GM18873 (cell line): ENCODE results near the gene APC2.

Experiments used
- ATAC-seq: cut with Tn5 transposase; IDR thresholded peaks from one replicate; pipeline ENCODE4 v1.9.1; 2021; ENCODE audit warnings: mild to moderate bottlenecking, moderate library complexity, moderate number of reproducible peaks; ENCODE audit not compliant: unreplicated experiment, low FRiP score

Gene APC2

GRCh38 chr19:1446713-1447481 is 3.0 kb upstream of the APC2 start:
- ATAC-seq = no peak

- no peak for ATAC-seq
Measured at GRCh38 chr19:1447504-1447903, 2.4 kb upstream of the APC2 start.

GRCh38 chr19:1447944-1448343 is 2.0 kb upstream of the APC2 start:
- no peak for ATAC-seq

- no peak for ATAC-seq
Measured at GRCh38 chr19:1450735-1451731, 1.1 kb downstream of the APC2 start.

GRCh38 chr19:1451916-1452801 is 2.2 kb downstream of the APC2 start:
- ATAC-seq = no peak

GRCh38 chr19:1452802-1453524 is 3.0 kb downstream of the APC2 start:
- ATAC-seq = no peak

GRCh38 chr19:1453525-1454364 is 3.8 kb downstream of the APC2 start:
- ATAC-seq = no peak

GRCh38 chr19:1455002-1455335 is 5.0 kb downstream of the APC2 start:
- ATAC-seq = no peak

- ATAC-seq = no peak
Measured at GRCh38 chr19:1455336-1456120, 5.6 kb downstream of the APC2 start.

- ATAC-seq = no peak
Measured at GRCh38 chr19:1456121-1456900, 6.4 kb downstream of the APC2 start.

- ATAC-seq = no peak
Measured at GRCh38 chr19:1457031-1457739, 7.3 kb downstream of the APC2 start.

- no peak for ATAC-seq
Measured at GRCh38 chr19:1457892-1458291, 8.0 kb downstream of the APC2 start.

- no peak for ATAC-seq
Measured at GRCh38 chr19:1459479-1459878, 9.6 kb downstream of the APC2 start.

GRCh38 chr19:1460033-1460995 is 10.4 kb downstream of the APC2 start:
- ATAC-seq = no peak

- no peak for ATAC-seq
Measured at GRCh38 chr19:1461862-1462261, 11.9 kb downstream of the APC2 start.
